GM10266 (cell line): Measurements from ENCODE around the gene SYCP2L.
"Not testable (repeated sequence)": the region's sequence is repeated elsewhere in the genome, so short reads cannot be mapped to it uniquely, and the experiment has no call there.

Experiments used
- DNase-seq: peaks from one replicate; pipeline ENCODE4 v3.0.0; 2012; ENCODE audit errors: extremely low spot score
- TF ChIP-seq, protein P1 (sequence below): IDR thresholded peaks from 2 replicates; pipeline ENCODE4 v1.5.1; 2012; ENCODE audit warnings: mild to moderate bottlenecking, low read depth; ENCODE audit not compliant: control insufficient read depth, insufficient read depth; ENCODE audit errors: missing control alignments

The SYCP2L gene

DNA sequence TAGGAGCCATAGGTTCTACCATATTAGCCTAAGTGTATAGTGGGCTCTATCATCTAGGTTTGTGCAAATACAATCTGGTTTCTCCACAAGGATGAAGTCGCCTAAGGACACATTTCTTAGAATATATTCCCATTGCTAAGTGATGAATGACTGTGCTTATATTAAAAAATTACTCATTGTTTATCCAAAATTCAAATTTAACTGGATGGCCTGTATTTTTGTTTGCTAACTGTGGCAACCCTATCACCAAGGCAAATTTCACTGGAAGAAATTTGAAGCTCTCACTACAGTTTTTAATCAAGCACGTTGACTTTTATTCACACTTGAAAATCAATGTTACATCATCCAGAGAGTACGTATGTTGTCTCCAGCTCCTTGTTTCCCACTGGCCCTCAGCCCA is 18.9 kb upstream of the SYCP2L start:
- TF ChIP-seq, protein P1, sequence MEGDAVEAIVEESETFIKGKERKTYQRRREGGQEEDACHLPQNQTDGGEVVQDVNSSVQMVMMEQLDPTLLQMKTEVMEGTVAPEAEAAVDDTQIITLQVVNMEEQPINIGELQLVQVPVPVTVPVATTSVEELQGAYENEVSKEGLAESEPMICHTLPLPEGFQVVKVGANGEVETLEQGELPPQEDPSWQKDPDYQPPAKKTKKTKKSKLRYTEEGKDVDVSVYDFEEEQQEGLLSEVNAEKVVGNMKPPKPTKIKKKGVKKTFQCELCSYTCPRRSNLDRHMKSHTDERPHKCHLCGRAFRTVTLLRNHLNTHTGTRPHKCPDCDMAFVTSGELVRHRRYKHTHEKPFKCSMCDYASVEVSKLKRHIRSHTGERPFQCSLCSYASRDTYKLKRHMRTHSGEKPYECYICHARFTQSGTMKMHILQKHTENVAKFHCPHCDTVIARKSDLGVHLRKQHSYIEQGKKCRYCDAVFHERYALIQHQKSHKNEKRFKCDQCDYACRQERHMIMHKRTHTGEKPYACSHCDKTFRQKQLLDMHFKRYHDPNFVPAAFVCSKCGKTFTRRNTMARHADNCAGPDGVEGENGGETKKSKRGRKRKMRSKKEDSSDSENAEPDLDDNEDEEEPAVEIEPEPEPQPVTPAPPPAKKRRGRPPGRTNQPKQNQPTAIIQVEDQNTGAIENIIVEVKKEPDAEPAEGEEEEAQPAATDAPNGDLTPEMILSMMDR: no peak
- DNase-seq: no peak

DNA sequence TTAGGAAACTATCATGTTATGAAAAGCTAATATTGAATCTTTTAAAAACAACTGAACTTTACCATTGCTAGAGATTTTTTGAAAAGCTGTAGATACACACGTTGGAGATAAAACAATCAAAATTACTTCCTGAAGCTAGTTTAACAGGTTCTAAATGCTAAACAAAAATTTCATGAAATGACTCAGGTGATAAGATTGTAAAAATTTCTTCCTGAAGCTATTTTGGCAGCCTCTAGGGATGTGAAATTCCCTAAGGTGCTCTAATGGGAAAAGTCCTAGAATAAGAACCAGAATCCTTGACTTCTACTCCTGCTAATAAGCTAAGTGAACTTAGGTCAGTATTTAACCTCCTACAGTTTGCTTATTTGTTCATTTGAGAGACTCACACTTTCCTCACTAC is 13.5 kb upstream of the SYCP2L start:
- TF ChIP-seq, protein P1: no peak
- no peak for DNase-seq

DNA sequence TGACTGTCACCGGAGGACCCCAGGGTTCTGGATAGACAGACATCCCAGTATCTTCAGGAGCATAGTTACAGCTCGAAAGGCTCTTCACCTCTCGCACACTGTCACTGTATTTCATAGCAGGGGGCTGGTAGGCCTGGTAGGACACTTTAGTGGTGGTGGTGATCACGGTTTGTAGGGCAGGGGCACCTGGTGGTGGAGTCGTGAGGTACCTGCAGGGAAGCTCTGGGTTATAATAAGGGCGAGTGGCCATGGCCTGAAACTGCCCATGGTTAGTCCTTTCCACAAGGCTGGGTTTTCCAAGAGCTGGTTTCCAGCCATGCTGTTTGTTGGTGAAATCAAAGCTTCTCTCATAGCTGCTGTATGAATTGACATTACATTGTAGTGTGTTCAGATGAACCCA is 12.6 kb upstream of the SYCP2L start:
- TF ChIP-seq, protein P1: no peak

DNA sequence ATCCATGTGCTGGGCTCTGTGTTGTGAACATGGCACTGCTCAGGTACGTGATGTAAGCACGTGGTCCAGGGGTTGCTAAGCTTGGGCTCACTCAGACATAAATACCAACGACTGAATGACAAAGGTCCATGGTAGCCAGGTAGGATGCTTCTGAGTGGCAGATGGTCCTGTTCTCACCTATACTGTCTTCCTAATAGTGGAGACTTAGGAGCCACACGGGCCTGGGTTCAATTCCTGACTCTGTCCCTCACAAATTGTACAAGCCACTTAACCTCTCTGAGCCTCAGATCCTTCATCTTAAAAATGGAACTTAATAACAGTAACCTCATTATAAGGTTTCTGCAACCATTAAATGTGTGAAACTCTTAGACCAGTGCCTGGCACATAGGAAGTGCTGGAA is 11.8 kb upstream of the SYCP2L start:
- DNase-seq: no peak
- TF ChIP-seq, protein P1: no peak

More for the DNA sequence above, 12.6 kb upstream of the SYCP2L start:
- DNase-seq: no peak

DNA sequence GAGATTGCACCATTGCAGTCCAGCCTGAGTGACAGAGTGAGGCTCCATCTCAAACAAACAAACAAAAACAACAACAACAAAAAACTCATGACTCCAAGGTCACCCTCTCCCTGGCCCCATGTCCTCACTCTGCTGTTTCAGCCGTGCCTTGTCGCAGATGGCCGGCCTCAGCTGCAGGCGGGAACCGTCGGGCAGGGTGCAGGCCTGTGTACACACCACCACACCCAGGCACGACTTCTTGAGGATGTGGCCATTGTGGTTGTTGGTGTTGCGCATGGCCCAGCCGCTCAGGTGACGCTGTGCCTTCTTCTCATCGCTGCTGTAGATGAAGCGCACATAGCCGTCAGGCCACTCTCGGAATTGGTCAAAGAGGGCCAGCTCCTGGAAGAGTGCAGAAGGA is 9.8 kb upstream of the SYCP2L start:
- TF ChIP-seq, protein P1: no peak
- no peak for DNase-seq

DNA sequence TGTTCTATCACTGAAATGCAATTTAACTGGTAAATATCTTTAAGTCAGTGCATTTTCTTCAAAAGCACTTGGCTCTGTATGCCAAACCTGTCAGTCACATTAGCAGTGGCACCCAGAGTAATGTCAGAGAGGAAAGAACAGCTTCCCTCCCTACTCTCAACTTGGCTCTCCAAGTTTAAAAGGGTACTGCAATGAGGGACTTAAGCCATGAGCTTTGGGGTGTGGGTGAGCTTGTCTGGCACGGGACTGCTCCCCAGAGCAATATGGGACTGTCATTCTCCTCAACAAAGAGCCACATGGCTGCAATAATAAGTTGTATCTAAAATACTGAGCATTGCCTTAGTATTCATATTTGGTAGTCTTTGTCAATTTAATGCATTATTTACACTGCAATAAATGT is 9.0 kb upstream of the SYCP2L start:
- TF ChIP-seq, protein P1: no peak
- no peak for DNase-seq

DNA sequence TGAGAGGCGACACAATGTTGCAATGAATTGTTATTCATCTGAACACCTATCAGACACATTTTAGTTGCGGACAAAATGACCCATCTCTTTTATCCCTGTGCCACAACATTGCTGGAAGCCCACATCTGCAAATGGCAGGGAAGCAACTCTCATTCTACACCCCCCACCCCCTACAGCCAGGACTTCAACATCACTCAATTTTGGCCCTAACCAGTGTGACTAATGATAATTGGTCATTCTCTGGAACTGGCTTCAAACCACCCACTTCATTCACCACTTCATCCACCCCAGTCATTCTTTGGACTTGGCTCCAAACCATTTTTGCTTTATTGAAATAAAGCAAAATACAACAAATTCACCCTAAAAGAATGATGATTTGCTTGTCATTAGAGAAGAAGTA is 6.5 kb upstream of the SYCP2L start:
- TF ChIP-seq, protein P1: no peak
- DNase-seq: no peak

DNA sequence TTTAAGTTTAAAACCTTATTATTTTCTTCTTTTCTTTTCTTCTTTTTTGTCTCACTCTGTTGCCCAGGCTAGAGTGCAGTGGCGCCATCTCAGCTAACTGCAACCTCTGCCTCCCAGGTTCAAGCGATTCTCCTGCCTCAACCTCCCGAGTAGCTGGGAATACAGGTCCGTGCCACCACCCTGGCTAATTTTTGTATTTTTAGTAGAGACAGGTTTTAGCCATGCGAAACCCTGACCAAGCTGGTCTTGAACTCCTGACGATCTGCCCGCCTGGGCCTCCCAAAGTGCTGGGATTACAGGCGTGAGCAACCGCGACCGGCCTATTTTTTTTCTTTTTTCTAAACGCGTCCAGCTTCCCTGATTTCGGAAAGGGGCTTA is 4.6 kb upstream of the SYCP2L start:
- DNase-seq: not testable (repeated sequence)
